Measurements from ENCODE around the gene DLK1.

DLK1 gene

DNA sequence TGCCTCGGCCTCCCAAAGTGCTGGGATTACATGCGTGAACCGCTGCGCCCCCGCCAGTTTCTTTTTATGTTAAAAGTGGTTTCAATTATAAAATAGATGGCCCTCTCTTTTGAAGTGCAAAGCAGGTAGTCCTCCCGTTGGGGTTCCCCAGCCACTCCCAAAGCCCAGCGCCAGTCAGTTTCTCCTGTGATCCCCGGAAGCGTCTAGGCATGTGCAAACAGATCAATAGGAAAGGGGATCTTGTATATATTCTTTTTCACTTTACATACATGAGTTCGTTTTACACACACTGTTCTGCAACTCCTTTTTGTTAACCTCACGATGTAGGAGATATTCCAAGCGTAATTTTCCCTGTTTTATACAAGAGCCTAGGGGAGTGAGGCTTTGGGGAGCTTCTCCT lies 16.3 kb upstream of the DLK1 start:
- in situ Hi-C loops (cut with HindIII; ENCODE audit: low pct_ligation_motif_present, low pct_unique_long_range_greater_than_20kb, low sequenced_read_pairs): no loop called here
- DNase-seq: no peak

DNA sequence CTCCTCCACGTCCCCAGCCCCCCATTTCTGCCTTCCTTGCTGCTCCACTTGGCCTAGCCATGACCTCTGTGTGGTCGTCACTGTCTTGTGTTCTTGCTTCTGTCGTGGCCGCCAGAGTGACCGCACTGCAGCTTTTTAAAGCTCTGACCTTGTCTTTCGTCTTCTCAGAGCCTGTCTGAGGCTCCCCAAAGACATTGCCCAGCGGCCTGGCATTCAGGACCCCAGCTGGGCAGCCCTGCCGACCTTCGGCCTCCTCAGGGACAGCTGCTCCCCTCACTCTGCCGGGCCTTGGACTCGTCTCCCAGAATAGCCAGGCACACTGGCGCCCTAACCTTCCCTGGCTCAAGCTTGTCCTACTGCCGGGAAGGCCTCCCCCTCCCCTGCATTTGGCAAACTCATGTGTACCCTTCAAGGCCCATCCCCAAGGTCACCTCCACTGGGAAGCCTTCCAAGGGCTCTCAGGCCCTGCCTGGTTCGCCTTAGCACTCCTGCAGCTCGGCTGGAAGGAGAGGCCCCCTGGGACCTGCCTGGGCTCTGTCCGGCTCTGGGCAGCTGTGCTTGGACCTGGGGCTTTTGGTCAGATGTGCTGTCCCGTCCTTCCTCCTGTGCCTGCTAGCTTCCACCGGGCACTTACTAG lies 15.7 kb upstream of the DLK1 start:
- in situ Hi-C loops (cut with HindIII; ENCODE audit: low pct_ligation_motif_present, low pct_unique_long_range_greater_than_20kb, low sequenced_read_pairs): no loop called here
- no peak for DNase-seq

- DNase-seq: no peak
- in situ Hi-C loops (cut with HindIII; ENCODE audit: low pct_ligation_motif_present, low pct_unique_long_range_greater_than_20kb, low sequenced_read_pairs): no loop called here
Observed at GRCh38 chr14:100711493-100711892, 15.2 kb upstream of the DLK1 start.

- in situ Hi-C loops (cut with HindIII; ENCODE audit: low pct_ligation_motif_present, low pct_unique_long_range_greater_than_20kb, low sequenced_read_pairs): no loop called here
Observed at GRCh38 chr14:100712490-100712889, 14.2 kb upstream of the DLK1 start.

GRCh38 chr14:100713705-100714104 lies 13.0 kb upstream of the DLK1 start:
- in situ Hi-C loops (cut with HindIII; ENCODE audit: low pct_ligation_motif_present, low pct_unique_long_range_greater_than_20kb, low sequenced_read_pairs): no loop called here
- DNase-seq: no peak

More at GRCh38 chr14:100712490-100712889, 14.2 kb upstream of the DLK1 start:
- DNase-seq: no peak

- in situ Hi-C loops (cut with HindIII; ENCODE audit: low pct_ligation_motif_present, low pct_unique_long_range_greater_than_20kb, low sequenced_read_pairs): no loop called here
- no peak for DNase-seq
Observed at GRCh38 chr14:100714258-100714892, 12.3 kb upstream of the DLK1 start.

DNA sequence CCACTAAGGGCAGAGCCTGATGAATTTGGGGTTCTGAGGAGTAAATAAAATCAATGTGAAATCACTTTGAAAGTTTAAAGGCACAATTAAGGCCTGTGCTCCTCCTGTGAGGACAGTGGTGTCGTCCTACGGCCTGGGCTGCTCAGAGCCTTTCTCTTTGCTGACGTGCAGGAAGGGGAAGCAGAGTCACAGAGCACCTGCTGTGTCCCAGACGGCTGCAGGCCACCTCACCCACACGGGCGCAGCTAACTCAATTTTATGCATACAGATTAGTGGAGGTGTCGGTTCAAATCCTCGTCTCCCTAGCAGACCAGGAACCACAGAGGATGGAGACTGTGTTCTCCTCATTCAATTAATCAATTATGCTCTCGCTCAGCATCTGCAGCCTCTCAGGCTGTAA lies 11.4 kb upstream of the DLK1 start:
- no peak for DNase-seq
- in situ Hi-C loops (cut with HindIII; ENCODE audit: low pct_ligation_motif_present, low pct_unique_long_range_greater_than_20kb, low sequenced_read_pairs): no loop called here

GRCh38 chr14:100715803-100716202 lies 10.9 kb upstream of the DLK1 start:
- DNase-seq: no peak

DNA sequence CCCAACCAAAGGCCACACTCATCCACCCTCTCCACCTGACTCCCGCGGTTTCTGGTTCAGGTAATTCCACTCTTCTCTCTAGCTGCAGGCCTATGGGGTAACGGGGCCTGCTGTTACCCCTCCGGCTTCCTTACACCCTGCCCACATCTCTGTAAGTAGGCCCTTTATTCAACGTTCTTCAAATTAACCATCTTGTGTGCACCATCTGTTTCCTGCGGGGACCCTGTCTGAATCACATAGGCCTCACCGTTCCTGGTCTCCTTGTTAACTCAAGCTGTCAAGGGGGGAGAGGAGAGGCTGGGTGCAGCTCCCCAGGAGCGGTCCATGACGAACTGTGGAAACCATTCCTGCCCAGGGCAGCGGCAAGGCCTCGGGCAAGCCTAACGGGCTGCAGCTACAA lies 9.3 kb upstream of the DLK1 start:
- in situ Hi-C loops (cut with HindIII; ENCODE audit: low pct_ligation_motif_present, low pct_unique_long_range_greater_than_20kb, low sequenced_read_pairs): no loop called here
- no peak for DNase-seq

More at GRCh38 chr14:100715803-100716202, 10.9 kb upstream of the DLK1 start:
- in situ Hi-C loops (cut with HindIII; ENCODE audit: low pct_ligation_motif_present, low pct_unique_long_range_greater_than_20kb, low sequenced_read_pairs): no loop called here

- DNase-seq: no peak
- in situ Hi-C loops (cut with HindIII; ENCODE audit: low pct_ligation_motif_present, low pct_unique_long_range_greater_than_20kb, low sequenced_read_pairs): no loop called here
Observed at GRCh38 chr14:100719976-100720520, 6.6 kb upstream of the DLK1 start.

DNA sequence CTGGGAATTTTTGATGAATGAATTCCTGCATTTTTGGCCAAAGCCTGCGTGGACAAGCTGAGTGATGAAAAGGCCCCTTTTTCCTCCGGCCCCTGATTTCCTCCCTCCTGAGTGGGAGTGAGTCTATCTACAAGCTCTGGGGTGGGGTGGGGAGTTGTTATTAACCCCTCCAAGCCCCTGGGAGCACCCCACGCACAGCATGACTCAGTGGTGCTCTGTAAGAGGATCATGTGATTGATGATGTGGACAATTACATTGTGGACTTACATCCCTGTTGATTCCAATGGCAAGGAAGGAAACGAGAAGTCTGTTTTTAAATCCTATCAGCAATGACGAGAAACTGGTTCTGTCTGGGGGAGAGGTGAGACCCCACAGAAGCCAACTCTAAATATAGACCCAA lies 5.1 kb upstream of the DLK1 start:
- in situ Hi-C loops (cut with HindIII; ENCODE audit: low pct_ligation_motif_present, low pct_unique_long_range_greater_than_20kb, low sequenced_read_pairs): no loop called here
- no peak for DNase-seq

- DNase-seq: no peak
- in situ Hi-C loops (cut with HindIII; ENCODE audit: low pct_ligation_motif_present, low pct_unique_long_range_greater_than_20kb, low sequenced_read_pairs): no loop called here
Observed at GRCh38 chr14:100722367-100722766, 4.3 kb upstream of the DLK1 start.

DNA sequence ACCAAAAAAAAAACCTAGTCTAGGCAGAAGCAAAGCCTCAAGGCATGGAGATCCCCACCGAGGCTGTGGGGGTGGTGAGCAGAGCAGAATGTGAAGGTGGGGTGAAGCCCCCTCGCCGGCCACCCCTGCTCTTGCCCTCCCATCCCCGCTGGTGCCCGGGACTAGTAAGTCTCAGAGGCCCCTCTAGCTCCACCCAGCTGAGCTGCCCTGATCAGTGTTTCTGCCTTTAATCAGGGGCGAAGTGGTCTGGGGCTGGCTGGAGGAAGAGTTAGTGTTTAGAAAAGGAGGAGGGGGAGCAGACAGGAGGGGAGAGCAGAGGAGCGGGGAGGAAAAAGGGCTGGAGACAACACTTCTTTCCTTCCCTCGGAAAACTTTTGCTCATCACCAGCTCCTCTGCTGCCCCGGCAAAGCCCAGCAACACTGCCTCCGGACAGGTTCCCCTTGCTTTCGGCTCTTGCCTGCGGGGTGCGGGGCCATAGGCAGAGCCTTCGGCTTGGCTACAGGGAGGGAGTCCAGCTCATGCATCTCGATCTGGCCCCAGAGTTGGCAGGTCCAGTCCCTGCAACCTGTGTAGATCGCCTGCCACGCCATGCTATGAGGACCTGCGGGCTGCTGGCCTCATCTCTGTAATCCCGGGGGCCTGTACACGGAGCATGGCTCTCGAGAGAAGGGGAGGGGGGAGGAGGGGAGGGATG lies 3.4 kb upstream of the DLK1 start:
- in situ Hi-C loops (cut with HindIII; ENCODE audit: low pct_ligation_motif_present, low pct_unique_long_range_greater_than_20kb, low sequenced_read_pairs): no loop called here
- DNase-seq: no peak

GRCh38 chr14:100723830-100724437 lies 2.8 kb upstream of the DLK1 start:
- in situ Hi-C loops (cut with HindIII; ENCODE audit: low pct_ligation_motif_present, low pct_unique_long_range_greater_than_20kb, low sequenced_read_pairs): no loop called here
- DNase-seq: no peak

- DNase-seq: no peak
- in situ Hi-C loops (cut with HindIII; ENCODE audit: low pct_ligation_motif_present, low pct_unique_long_range_greater_than_20kb, low sequenced_read_pairs): no loop called here
Observed at GRCh38 chr14:100724536-100724935, 2.2 kb upstream of the DLK1 start.

DNA sequence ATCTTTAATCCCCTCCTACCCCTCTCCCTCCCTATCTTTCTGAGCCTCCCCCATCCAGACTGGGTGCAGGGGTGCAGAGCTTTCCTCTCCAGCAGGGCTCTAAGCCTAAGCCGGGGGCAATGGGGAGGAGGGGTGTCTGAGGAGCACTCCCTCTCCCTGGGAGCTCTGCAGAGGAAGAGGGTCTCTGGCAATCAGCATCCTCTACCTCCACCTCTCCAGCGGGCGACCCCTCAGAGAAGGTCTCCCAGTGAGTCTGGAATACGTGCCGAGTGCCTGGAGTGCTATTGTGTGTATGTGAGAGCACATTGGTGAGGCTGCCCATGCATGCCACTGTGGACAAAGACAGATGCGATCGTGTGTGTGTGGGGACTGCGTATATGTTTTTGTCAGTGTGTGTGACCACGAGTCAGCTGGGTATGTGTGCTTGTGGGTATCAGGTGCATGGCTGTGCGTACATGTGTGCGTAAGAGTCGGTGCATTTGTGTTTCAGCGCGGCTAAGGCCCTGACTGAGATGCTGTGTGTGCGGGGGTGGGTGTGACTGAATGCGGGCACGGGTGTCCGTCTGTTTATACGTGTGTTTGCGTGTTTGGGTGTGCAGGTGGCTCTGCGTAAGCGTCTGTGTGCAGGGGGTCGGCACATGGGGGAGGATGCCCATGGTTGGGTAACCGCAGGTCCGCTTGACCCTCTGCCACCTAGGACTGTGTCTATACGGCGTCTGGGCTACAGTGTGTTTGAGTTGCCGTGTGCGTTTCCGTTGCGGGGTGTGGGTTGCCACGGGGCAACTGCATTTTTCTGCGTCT lies 905 bp upstream of the DLK1 start:
- no peak for DNase-seq
- in situ Hi-C loops (cut with HindIII; ENCODE audit: low pct_ligation_motif_present, low pct_unique_long_range_greater_than_20kb, low sequenced_read_pairs): no loop called here

- in situ Hi-C loops (cut with HindIII; ENCODE audit: low pct_ligation_motif_present, low pct_unique_long_range_greater_than_20kb, low sequenced_read_pairs): no loop called here
- DNase-seq: no peak
Observed at GRCh38 chr14:100727086-100727872, 587 bp downstream of the DLK1 start.

- in situ Hi-C loops (cut with HindIII; ENCODE audit: low pct_ligation_motif_present, low pct_unique_long_range_greater_than_20kb, low sequenced_read_pairs): no loop called here
- DNase-seq: no peak
Observed at GRCh38 chr14:100727873-100728240, 1.2 kb downstream of the DLK1 start.

Data from ACHN (cell line).